NB4 (cell line): ENCODE data around the gene POMP.

Experiments used
- MYC ChIP-seq: IDR thresholded peaks from 2 replicates; pipeline ENCODE4 v1.6.1; 2011; ENCODE audit warnings: low read depth, low read length
- TF ChIP-seq, protein P1 (sequence below): IDR thresholded peaks from one replicate; pipeline ENCODE4 v1.5.1; 2012; ENCODE audit warnings: low read depth, low read length

DNA sequence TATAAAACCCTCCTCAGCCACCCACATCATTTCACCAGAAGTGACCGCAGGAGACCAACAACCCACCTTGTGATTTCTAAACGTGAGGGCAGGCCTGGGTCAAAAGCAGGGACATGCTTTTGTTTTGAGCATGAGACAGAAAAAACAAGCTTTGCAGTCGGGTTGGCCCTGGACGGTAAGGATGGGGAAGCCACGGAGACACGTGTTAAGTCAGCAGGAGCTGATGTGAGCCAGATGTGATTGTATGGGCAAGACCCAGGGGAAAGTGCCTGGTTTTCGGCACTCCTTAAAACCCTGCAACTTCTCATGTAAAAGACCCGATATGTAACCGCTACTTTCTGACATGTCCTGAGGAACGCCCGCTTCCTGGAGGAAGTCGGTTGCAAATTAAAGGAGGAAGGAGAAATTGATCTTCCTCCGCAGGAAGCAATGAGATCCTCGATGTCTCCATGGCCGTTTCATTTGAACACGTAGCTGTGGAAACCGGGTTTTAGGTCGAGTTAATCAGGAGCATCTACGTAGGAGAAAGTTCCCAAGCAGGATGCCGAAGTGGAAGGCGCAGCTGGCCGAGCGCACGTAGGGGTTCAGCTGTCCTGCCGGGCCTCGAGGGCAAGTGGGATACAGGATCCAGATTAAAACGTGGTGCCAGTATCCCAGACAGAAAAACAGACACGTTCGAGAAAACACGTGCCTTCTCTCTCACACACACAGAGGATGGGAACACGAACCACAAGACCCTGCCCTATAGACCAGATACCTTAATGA, 40.5 kb upstream of the POMP start:
- TF ChIP-seq, protein P1, sequence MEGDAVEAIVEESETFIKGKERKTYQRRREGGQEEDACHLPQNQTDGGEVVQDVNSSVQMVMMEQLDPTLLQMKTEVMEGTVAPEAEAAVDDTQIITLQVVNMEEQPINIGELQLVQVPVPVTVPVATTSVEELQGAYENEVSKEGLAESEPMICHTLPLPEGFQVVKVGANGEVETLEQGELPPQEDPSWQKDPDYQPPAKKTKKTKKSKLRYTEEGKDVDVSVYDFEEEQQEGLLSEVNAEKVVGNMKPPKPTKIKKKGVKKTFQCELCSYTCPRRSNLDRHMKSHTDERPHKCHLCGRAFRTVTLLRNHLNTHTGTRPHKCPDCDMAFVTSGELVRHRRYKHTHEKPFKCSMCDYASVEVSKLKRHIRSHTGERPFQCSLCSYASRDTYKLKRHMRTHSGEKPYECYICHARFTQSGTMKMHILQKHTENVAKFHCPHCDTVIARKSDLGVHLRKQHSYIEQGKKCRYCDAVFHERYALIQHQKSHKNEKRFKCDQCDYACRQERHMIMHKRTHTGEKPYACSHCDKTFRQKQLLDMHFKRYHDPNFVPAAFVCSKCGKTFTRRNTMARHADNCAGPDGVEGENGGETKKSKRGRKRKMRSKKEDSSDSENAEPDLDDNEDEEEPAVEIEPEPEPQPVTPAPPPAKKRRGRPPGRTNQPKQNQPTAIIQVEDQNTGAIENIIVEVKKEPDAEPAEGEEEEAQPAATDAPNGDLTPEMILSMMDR, result no peak
- no peak for TF ChIP-seq MYC
